NT2/D1 (cell line): Measurements from ENCODE around the gene ITPRIPL2.

Source experiments
- YY1 ChIP-seq: IDR thresholded peaks from 2 replicates; pipeline ENCODE4 v1.6.1; 2011; ENCODE audit not compliant: insufficient read length, insufficient read depth
- ZNF274 ChIP-seq: IDR thresholded peaks from 2 replicates; pipeline ENCODE4 v1.6.1; 2011; ENCODE audit warnings: mild to moderate bottlenecking, low read depth, low read length

GRCh38 chr16:19094542-19095365 is 19.0 kb upstream of the ITPRIPL2 start:
- TF ChIP-seq YY1 (no peak), ZNF274 (no peak)
